Measurements from ENCODE around the gene NDUFS2. TPM values are rescaled to one million over a fixed set of nuclear protein-coding genes. Genes with fewer than 3 reads are reported as not detected.

Gene NDUFS2
- total and polyA plus RNA-seq, 2 of the 8 experiments (the other 6 are each of a cell fraction or from before 2014, with no cell fraction given): 95.1 to 113 TPM

- Histone ChIP-seq H3K4ac (replicated peaks; ENCODE audit: insufficient read length, low read depth, low read length) (no peak overlapping the region), H3K79me1 (ENCODE audit: low read depth, low read length) (peaks cover 4% of the 10 kb centered on the region), H3K27ac (ENCODE audit: low read depth, low read length) (no peak overlapping the region), H4K91ac (replicated peaks; ENCODE audit: insufficient read length, low read length) (no peak overlapping the region), H3K9me3 (ENCODE audit: insufficient read depth in 2 of 2, low read depth in 1 of 2, low read length in 1 of 2) (no peaks in the 10 kb centered on the region), H3K23me2 (ENCODE audit: low read depth, low read length) (peaks cover 2% of the 10 kb centered on the region; the same call in 1 of the 2 replicates), H3K56ac (replicated peaks; ENCODE audit: insufficient read length, low read depth, low read length) (no peak overlapping the region), H4K8ac (ENCODE audit: extremely low read depth, insufficient read depth, low read length) (no peak overlapping the region), H4K20me1 (replicated peaks in 1 of 2; ENCODE audit: control insufficient read depth in 1 of 2, insufficient read depth in 2 of 2, low read length in 2 of 2) (peaks cover 0 to 6% of the 10 kb centered on the region in 2 experiments), H3K4me2 (ENCODE audit: insufficient read depth in 1 of 2, low read depth in 2 of 2, low read length in 2 of 2) (no peak overlapping the region), H2AK5ac (ENCODE audit: low read depth, low read length) (no peak overlapping the region), H3K23ac (ENCODE audit: insufficient read length) (no peak overlapping the region), H3K27me3 (replicated peaks in 1 of 4; ENCODE audit: control insufficient read depth in 3 of 4, extremely low read depth in 1 of 4, insufficient read depth in 3 of 4, low read length in 3 of 4) (no peaks in the 10 kb centered on the region), H2BK20ac (ENCODE audit: low read length) (no peak overlapping the region), H2BK12ac (ENCODE audit: low read depth, low read length) (no peak overlapping the region), H3K9ac (replicated peaks in 1 of 4; ENCODE audit: extremely low read depth in 1 of 4, low read depth in 3 of 4, low read length in 3 of 4) (no peak overlapping the region), H4K5ac (ENCODE audit: insufficient read length, low read depth, low read length) (no peak overlapping the region), H3K4me1 (replicated peaks in 1 of 4; ENCODE audit: control insufficient read depth in 3 of 4, insufficient read depth in 4 of 4, low read length in 3 of 4) (peaks cover 0 to 9% (median under 1%) of the 10 kb centered on the region in 4 experiments; a peak in 2 of 7 replicates), H2BK15ac (ENCODE audit: low read length) (no peak overlapping the region), H2BK5ac (ENCODE audit: low read depth, low read length) (no peak overlapping the region), H3K79me2 (ENCODE audit: control insufficient read depth in 1 of 2, insufficient read depth in 2 of 2, low read length in 2 of 2) (peaks cover 0 to 4% of the 10 kb centered on the region in 2 experiments; a peak in 1 of 4 replicates), H3K36me3 (ENCODE audit: control insufficient read depth in 2 of 4, insufficient read depth in 4 of 4, low read length in 3 of 4) (peaks cover 13 to 43% (median 35%) of the 10 kb centered on the region in 4 experiments), H3K18ac (ENCODE audit: extremely low read depth, low read length) (no peak overlapping the region), H2BK120ac (replicated peaks; ENCODE audit: low read depth, low read length) (no peak overlapping the region), H2AFZ (ENCODE audit: low read length) (no peak overlapping the region), H3K14ac (ENCODE audit: insufficient read length) (no peak overlapping the region), H3K4me3 (ENCODE audit: extremely low read depth in 1 of 4, insufficient read depth in 2 of 4, low read depth in 3 of 4, low read length in 4 of 4) (no peak overlapping the region)
- DNase-seq (ENCODE audit: low read depth in 1 of 2, low spot score in 2 of 2) (no peak), FAIRE-seq (no peak)
- ChIA-PET POLR2A (ENCODE audit: partially characterized antibody) (no interaction called here), CTCF (ENCODE audit: partially characterized antibody) (interaction anchor here (0.6 to 1.2 kb wide), 4 partner anchors 21 to 76 kb away, joined by 3 to 6 read pairs (median 4); no protein-coding TSS in a partner anchor)
- no peak for TF ChIP-seq EGR1 (IDR thresholded peaks at IDR 0.05; ENCODE audit: borderline replicate concordance, low read depth, low read length)
- TF ChIP-seq, protein P1, sequence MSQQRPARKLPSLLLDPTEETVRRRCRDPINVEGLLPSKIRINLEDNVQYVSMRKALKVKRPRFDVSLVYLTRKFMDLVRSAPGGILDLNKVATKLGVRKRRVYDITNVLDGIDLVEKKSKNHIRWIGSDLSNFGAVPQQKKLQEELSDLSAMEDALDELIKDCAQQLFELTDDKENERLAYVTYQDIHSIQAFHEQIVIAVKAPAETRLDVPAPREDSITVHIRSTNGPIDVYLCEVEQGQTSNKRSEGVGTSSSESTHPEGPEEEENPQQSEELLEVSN (IDR thresholded peaks at IDR 0.05): no peak
- TF ChIP-seq EP300 (IDR thresholded peaks at IDR 0.05; ENCODE audit: borderline replicate concordance in 1 of 2, low read depth in 2 of 2, low read length in 2 of 2): no peak
- TF ChIP-seq TAF7 (optimal IDR thresholded peaks at IDR 0.05; ENCODE audit: borderline replicate concordance, low read depth, low read length): no peak
- TF ChIP-seq SIRT6 (IDR thresholded peaks at IDR 0.05; ENCODE audit: low read length): no peak
- TF ChIP-seq CHD2 (IDR thresholded peaks at IDR 0.05; ENCODE audit: low read length): no peak
- no peak for TF ChIP-seq RBBP5 (IDR thresholded peaks at IDR 0.05; ENCODE audit: borderline replicate concordance, low read depth, low read length)
- TF ChIP-seq PHF8 (conservative IDR thresholded peaks at IDR 0.05; ENCODE audit: low read depth, low read length): no peak
- TF ChIP-seq RXRA (IDR thresholded peaks at IDR 0.05; ENCODE audit: insufficient read depth, low read depth, low read length): no peak
- no peak for TF ChIP-seq BCL11A (IDR thresholded peaks at IDR 0.05; ENCODE audit: low read depth in 2 of 2, low read length in 2 of 2)
- no peak for TF ChIP-seq NRF1 (IDR thresholded peaks at IDR 0.05; ENCODE audit: low read depth, low read length)
- no peak for TF ChIP-seq POLR2A (IDR thresholded peaks at IDR 0.05; ENCODE audit: control extremely low read depth in 1 of 2, low read depth in 2 of 2, low read length in 2 of 2)
- 71% methylated on average over 4 of the region's 4 CpGs; no CpG with 5 or more reads in 1 of the 2 experiments for WGBS, 2 experiments (ENCODE audit: extremely low coverage in 1 of 2, insufficient coverage in 1 of 2, insufficient read length in 1 of 2, insufficient replicate concordance in 2 of 2, low coverage in 1 of 2, low lambda C conversion rate in 2 of 2, missing lambda C conversion rate in 1 of 2)
These were observed 29.3 kb upstream of the NDUFS2 start for GRCh38 chr1:161172776-161173376.

Measured in H1 (cell line).